Measurements from ENCODE around the gene DUSP15.
"Not testable (repeated sequence)": the region's sequence is repeated elsewhere in the genome, so short reads cannot be mapped to it uniquely, and the experiment has no call there.

The DUSP15 gene

GRCh38 chr20:31869942-31870725 is at the start of gene DUSP15, which contains the start of gene TTLL9:
Gene DUSP15 (minus strand): TSS chr20:31870527. CDS start chr20:31870337, 190 bp downstream.
Gene TTLL9 (plus strand): TSS chr20:31870634. CDS start chr20:31871127, 493 bp downstream.
- no peak for DNase-seq (ENCODE audit: low read depth in 2 of 2)

- no peak for DNase-seq (ENCODE audit: low read depth in 2 of 2)
Observed at GRCh38 chr20:31919410-31920155, 49.3 kb upstream of the DUSP15 start.

- DNase-seq (ENCODE audit: low read depth in 2 of 2) = no peak
Observed at GRCh38 chr20:31918466-31919105, 48.3 kb upstream of the DUSP15 start.

GRCh38 chr20:31917962-31918412 is 47.7 kb upstream of the DUSP15 start:
- not testable (repeated sequence) for DNase-seq (ENCODE audit: low read depth in 2 of 2)

GRCh38 chr20:31916708-31917107 is 46.4 kb upstream of the DUSP15 start:
- no peak for DNase-seq (ENCODE audit: low read depth in 2 of 2)

GRCh38 chr20:31915491-31916280 is 45.4 kb upstream of the DUSP15 start:
- no peak for DNase-seq (ENCODE audit: low read depth in 2 of 2)

- no peak for DNase-seq (ENCODE audit: low read depth in 2 of 2)
Observed at GRCh38 chr20:31914170-31914569, 43.8 kb upstream of the DUSP15 start.

- DNase-seq (ENCODE audit: low read depth in 2 of 2) = no peak
Observed at GRCh38 chr20:31913431-31914157, 43.3 kb upstream of the DUSP15 start.

GRCh38 chr20:31910071-31910803 is 39.9 kb upstream of the DUSP15 start:
- no peak for DNase-seq (ENCODE audit: low read depth in 2 of 2)

GRCh38 chr20:31909253-31910070 is 39.1 kb upstream of the DUSP15 start:
- DNase-seq (ENCODE audit: low read depth in 2 of 2) = no peak

- no peak for DNase-seq (ENCODE audit: low read depth in 2 of 2)
Observed at GRCh38 chr20:31908424-31908823, 38.1 kb upstream of the DUSP15 start.

- DNase-seq (ENCODE audit: low read depth in 2 of 2) = no peak
Observed at GRCh38 chr20:31908016-31908415, 37.7 kb upstream of the DUSP15 start.

GRCh38 chr20:31907046-31907445 is 36.7 kb upstream of the DUSP15 start:
- no peak for DNase-seq (ENCODE audit: low read depth in 2 of 2)

GRCh38 chr20:31906001-31906400 is 35.7 kb upstream of the DUSP15 start:
- no peak for DNase-seq (ENCODE audit: low read depth in 2 of 2)

GRCh38 chr20:31903627-31904386 is 33.5 kb upstream of the DUSP15 start:
- DNase-seq (ENCODE audit: low read depth in 2 of 2) = no peak

GRCh38 chr20:31901615-31902014 is 31.3 kb upstream of the DUSP15 start:
- DNase-seq (ENCODE audit: low read depth in 2 of 2) = no peak

- DNase-seq (ENCODE audit: low read depth in 2 of 2) = no peak
Observed at GRCh38 chr20:31897541-31897940, 27.2 kb upstream of the DUSP15 start.

- DNase-seq (ENCODE audit: low read depth in 2 of 2) = no peak
Observed at GRCh38 chr20:31896049-31896448, 25.7 kb upstream of the DUSP15 start.

Measured in stimulated activated CD4-positive, alpha-beta T cell treated with anti-CD3 and anti-CD28 coated beads, Interleukin-1b, Interleukin-23, amount 100 ng/mL, for 1 hour (primary cell).